Activated B cell treated with CpG ODN at 0.5 μM for 24 hours (primary cell): Measurements from ENCODE around the gene ISOC2. TPM values are rescaled to one million over a fixed set of nuclear protein-coding genes. Genes with fewer than 3 reads are reported as not detected.

ENCODE experiments used
- ATAC-seq: fragments of 200-7000 bp; cut with Tn5 transposase; one replicate; pipeline ENCODE4 v1.10.0; 2021; ENCODE audit warnings: low read depth, mild to moderate bottlenecking, moderate library complexity
- CTCF ChIA-PET: fragments of 350-600 bp; sonication (Branson Sonifier 250); formaldehyde crosslinking; loops from one replicate; lab custom pipeline; 2021; ENCODE audit warnings: antibody characterized with exemption; lab: Charles Lee
- POLR2A ChIA-PET: fragments of 350-600 bp; sonication (Branson Sonifier 250); formaldehyde crosslinking; loops from one replicate; lab custom pipeline; 2021; ENCODE audit warnings: antibody characterized with exemption; lab: Charles Lee
- DNase-seq: peaks from one replicate; pipeline ENCODE4 v3.0.0; 2022
- H3K27ac Mint-ChIP-seq: one replicate; pipeline ENCODE4 v1.8.0; 2020; ENCODE audit warnings: mixed read lengths
- H3K27me3 Mint-ChIP-seq: one replicate; pipeline ENCODE4 v1.8.0; 2021; ENCODE audit warnings: mixed read lengths
- H3K36me3 Mint-ChIP-seq: one replicate; pipeline ENCODE4 v1.8.0; 2021; ENCODE audit warnings: low read depth, mixed read lengths
- H3K4me1 Mint-ChIP-seq: one replicate; pipeline ENCODE4 v1.8.0; 2021; ENCODE audit warnings: mixed read lengths
- H3K4me3 Mint-ChIP-seq: one replicate; pipeline ENCODE4 v1.8.0; 2020; ENCODE audit warnings: mild to moderate bottlenecking, mixed read lengths
- H3K9me3 Mint-ChIP-seq: one replicate; pipeline ENCODE4 v1.8.0; 2020; ENCODE audit warnings: mixed read lengths
- CTCF ChIP-seq: fragments of 200-600 bp; IDR thresholded peaks from one replicate; pipeline ENCODE4 v1.8.0; 2022; ENCODE audit warnings: antibody characterized with exemption, mild to moderate bottlenecking
- intact Hi-C: fragments of 100-400 bp; cut with micrococcal nuclease; formaldehyde crosslinking; loops from one replicate; pipeline ENCODE4 v1.15.1; 2024
- total RNA-seq: library from RNA; stranded (reverse); gene quantifications from 2 replicates; pipeline ENCODE4 v1.2.3, GENCODE V29; 2022

The ISOC2 gene
- total RNA-seq, 1 donor from 2014 or later = 29.0 TPM

DNA sequence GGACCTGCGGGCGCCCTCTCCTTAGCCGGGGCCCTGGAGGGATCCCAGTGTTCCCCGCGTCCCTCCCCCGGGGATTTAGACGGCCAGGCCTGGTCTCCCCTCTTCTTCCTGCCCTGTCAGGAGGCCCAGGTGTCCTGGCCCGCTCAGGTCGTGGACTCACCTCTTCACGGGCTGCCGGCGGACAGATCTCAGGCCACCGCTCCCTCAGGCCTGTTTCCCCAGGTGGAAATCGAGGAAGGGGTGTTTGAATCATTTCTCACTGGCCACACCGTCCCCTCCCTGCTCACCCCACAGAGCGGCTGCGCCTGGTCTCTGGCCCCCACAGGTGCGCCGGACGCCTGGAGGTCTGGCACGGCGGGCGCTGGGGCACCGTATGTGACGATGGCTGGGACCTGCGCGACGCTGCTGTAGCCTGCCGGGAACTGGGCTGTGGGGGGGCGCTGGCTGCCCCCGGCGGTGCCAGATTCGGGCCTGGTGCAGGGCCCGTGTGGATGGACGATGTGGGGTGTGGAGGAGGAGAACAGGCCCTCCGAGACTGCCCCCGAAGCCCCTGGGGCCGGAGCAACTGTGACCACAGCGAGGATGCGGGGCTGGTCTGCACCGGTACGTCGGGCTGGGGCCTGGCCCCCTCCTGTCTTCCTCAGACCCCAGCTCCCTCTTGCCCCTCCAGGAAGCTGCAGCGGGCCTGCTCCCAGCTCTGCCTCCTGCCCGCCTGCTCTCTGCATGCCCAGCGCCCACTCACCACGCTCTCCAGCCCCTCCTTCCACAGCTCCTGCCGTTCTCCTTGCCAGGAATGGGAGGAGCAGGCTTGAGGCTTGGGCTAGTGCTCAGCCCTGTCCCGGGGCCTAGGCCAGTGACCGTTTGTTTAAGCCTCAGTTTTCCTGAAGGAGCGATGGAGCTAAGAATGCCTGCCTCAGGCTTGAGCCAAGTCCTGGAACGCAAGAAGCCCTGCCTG lies 29.3 kb upstream of the ISOC2 start:
- no peak for DNase-seq
- ChIA-PET CTCF (interaction anchor here (1.2 to 1.5 kb wide), 3 partner anchors 13 to 140 kb away, joined by 3 to 6 read pairs (median 3); no protein-coding TSS in a partner anchor), POLR2A (no interaction called here)
- H3K9me3 Mint-ChIP-seq = no peaks in the 10 kb centered on the region
- no peak overlapping the region for H3K4me3 Mint-ChIP-seq
- intact Hi-C loops = no loop called here
- H3K36me3 Mint-ChIP-seq = no peaks in the 10 kb centered on the region
- peaks cover 9% of the 10 kb centered on the region for H3K27me3 Mint-ChIP-seq
- TF ChIP-seq CTCF = no peak
- H3K4me1 Mint-ChIP-seq = peaks cover 7% of the 10 kb centered on the region
- no peak overlapping the region for H3K27ac Mint-ChIP-seq
- no peak for ATAC-seq

DNA sequence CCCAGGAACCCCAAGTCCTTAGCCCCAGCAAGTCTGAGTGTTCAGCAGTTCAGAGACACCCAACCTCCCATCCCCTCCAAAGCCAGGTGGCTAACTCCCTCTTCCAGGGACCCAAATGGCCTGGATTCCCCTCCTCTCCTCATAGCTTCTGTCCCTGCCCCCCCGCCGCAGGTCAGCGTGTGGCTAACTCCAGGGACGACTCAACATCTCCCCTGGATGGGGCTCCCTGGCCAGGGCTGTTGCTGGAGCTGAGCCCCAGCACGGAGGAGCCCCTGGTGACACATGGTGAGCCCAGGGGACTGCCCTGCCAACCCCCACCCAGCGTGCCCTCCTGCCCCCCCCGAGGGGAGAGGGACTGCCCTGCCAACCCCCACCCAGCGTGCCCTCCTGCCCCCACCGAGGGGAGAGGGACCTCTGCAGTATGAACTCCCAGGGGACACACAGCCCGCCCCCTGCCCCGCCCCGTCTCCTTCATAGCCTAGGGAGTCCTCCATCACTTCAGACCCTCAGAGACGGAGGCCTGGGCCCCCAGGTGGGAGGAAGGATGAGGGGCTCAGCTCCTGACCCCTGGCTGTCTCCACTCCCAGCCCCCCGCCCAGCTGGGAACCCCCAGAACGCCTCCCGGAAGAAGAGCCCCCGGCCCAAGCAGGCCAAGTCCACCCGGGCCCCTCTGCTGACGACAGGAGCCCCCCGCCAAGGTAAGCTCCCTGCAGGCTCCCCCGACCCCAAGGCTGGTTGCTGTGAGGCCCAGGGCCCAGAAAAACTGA lies 28.5 kb upstream of the ISOC2 start:
- peaks cover 9% of the 10 kb centered on the region for H3K4me1 Mint-ChIP-seq
- POLR2A ChIA-PET = no interaction called here
- DNase-seq = no peak

DNA sequence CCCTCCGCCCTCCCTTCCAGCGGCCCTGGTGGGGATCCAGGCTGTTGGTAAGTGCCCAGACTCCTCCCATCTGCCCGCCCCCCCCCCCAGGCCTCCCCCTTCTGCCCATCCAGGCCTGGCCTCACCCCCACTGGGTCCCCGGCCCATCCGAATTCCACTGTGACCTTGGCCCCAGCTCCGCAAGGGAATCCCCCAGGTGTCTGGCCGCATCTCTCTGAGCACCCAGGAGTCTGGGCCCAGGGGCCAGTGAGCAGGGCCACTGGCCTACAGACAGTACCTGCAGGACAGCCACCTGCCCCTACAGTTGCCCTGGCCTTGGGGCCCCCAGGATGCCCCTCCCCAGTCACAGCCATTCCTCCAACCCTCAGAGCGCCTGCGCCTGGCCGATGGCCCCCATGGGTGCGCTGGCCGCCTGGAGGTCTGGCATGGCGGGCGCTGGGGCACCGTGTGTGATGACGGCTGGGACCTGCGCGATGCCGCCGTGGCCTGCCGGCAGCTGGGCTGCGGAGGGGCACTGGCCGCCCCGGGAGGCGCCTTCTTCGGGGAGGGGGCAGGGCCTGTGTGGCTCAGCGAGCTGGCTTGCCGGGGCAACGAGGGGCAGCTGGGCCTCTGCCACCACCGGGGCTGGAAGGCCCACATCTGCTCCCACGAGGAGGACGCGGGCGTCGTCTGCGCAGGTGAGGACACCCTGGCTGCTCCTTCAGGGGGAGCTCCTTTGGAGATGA lies 27.7 kb upstream of the ISOC2 start:
- Mint-ChIP-seq H3K4me3 (no peak overlapping the region), H3K27me3 (peaks cover 9% of the 10 kb centered on the region), H3K36me3 (no peaks in the 10 kb centered on the region), H3K27ac (no peak overlapping the region), H3K4me1 (peaks cover 13% of the 10 kb centered on the region), H3K9me3 (no peaks in the 10 kb centered on the region)
- ATAC-seq (no peak), DNase-seq (no peak)
- POLR2A ChIA-PET = no interaction called here
- CTCF ChIA-PET = interaction anchor here (1.0 kb wide), 1 partner anchor 15 kb away, joined by 5 read pairs; no protein-coding TSS in a partner anchor
- no peak for TF ChIP-seq CTCF
- intact Hi-C loops = no loop called here

More for the DNA sequence above, 28.5 kb upstream of the ISOC2 start:
- no peaks in the 10 kb centered on the region for H3K9me3 Mint-ChIP-seq
- H3K27me3 Mint-ChIP-seq = peaks cover 9% of the 10 kb centered on the region
- no peaks in the 10 kb centered on the region for H3K36me3 Mint-ChIP-seq
- no peak for ATAC-seq
- no peak overlapping the region for H3K4me3 Mint-ChIP-seq
- TF ChIP-seq CTCF = no peak
- no peak overlapping the region for H3K27ac Mint-ChIP-seq
- CTCF ChIA-PET = interaction anchor here (1.0 kb wide), 1 partner anchor 14 kb away, joined by 5 read pairs; no protein-coding TSS in a partner anchor
- intact Hi-C loops = no loop called here

GRCh38 chr19:55487924-55488687 lies 26.7 kb upstream of the ISOC2 start, which contains the start of gene SSC5D:
Gene SSC5D, plus strand, starts transcription at chr19:55488436. Its CDS starts 154 bp downstream, at chr19:55488590.
- intact Hi-C loops = no loop called here
- ChIA-PET CTCF (no interaction called here), POLR2A (interaction anchor here (1.9 to 4.1 kb wide), 2 partner anchors 11 to 16 kb away, joined by 6 to 42 read pairs; partner anchors contain the start of gene ZNF628)
- DNase-seq = no peak
- peaks cover 14% of the 10 kb centered on the region for H3K4me1 Mint-ChIP-seq
- no peak for ATAC-seq
- TF ChIP-seq CTCF = no peak
- no peak within 1 kb of the TSS for H3K4me3 Mint-ChIP-seq
- peaks cover 9% of the 10 kb centered on the region for H3K27me3 Mint-ChIP-seq
- H3K27ac Mint-ChIP-seq = peak within 1 kb of the TSS; percentile 24
- no peaks in the 10 kb centered on the region for H3K36me3 Mint-ChIP-seq
- no peaks in the 10 kb centered on the region for H3K9me3 Mint-ChIP-seq
